ENCODE results near the gene VCAN.
"Not testable (repeated sequence)": the region's sequence is repeated elsewhere in the genome, so short reads cannot be mapped to it uniquely, and the experiment has no call there.

The VCAN gene

DNA sequence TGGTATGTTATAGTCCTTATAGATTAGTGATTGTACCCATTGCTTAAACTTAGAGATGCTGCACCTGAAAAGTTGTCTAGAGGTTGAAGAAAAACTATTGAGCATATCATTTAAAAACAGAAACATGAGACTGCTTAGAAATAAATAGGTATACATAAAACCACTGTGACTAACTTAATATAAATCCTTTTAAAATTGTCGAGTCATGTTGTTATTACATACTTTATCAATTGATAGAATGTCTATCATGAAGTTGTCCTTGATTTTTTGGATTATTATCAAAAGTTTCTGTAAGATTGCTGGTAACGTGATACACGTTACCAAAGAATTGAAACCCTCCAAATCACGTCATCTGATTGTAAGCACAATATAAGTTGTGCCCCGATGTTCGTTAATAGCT lies 35.3 kb upstream of the VCAN start:
- no peak overlapping the region for H3K4me3 ChIP-seq
- DNase-seq (ENCODE audit: low read depth, low spot score): no peak
- no peaks in the 10 kb centered on the region for H3K36me3 ChIP-seq (ENCODE audit: insufficient read depth, low read length)
- no peak overlapping the region for H3K27ac ChIP-seq
- H3K9me3 ChIP-seq (ENCODE audit: low read depth, low read length): no peaks in the 10 kb centered on the region
- no peak for TF ChIP-seq EZH2 (IDR thresholded peaks at IDR 0.05)
- TF ChIP-seq FOXP2 (optimal IDR thresholded peaks at IDR 0.05; ENCODE audit: control extremely low read depth, extremely low read length, insufficient read depth): no peak
- no peak for TF ChIP-seq POLR2AphosphoS5 (IDR thresholded peaks at IDR 0.05; ENCODE audit: borderline replicate concordance, low read depth, low read length)
- no peak overlapping the region for H3K9ac ChIP-seq (ENCODE audit: insufficient read length)

DNA sequence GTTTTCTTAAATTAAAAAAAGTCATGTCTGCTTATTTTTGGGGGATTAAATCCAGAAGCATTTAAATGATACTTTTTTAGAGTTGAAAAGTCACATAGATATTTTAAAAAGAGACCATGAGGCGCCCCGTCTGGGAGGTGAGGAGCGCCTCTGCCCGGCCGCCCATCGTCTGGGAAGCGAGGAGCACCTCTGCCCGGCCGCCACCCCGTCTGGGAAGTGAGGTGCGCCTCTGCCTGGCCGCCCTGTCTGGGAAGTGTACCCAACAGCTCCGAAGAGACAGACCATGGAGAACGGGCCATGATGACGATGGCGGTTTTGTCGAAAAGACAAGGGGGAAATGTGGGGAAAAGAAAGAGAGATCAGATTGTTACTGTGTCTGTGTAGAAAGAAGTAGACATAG lies 33.8 kb upstream of the VCAN start:
- H3K9ac ChIP-seq (ENCODE audit: insufficient read length); DNase-seq (ENCODE audit: low read depth, low spot score); H3K36me3 ChIP-seq (ENCODE audit: insufficient read depth, low read length); H3K27ac ChIP-seq; H3K4me3 ChIP-seq; H3K9me3 ChIP-seq (ENCODE audit: low read depth, low read length): not testable (repeated sequence)

DNA sequence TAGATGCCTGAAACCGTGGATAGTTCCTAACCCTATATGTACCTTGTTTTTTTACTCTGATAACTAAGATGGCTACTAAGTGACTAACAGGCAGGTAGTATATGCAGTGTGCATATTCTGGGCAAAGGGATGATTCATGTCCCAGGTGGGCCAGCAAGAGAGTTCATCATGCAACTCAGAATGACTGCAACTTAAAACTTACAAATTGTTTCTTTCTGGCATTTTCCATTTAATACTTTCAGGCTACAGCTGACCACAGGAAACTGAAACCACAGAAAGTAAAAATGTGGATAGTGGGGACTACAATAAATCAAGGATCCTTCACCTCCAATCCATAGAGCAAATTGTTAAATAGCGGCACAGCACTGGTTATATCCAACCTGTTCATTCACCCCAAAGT lies 30.7 kb upstream of the VCAN start:
- H3K27ac ChIP-seq: no peak overlapping the region
- TF ChIP-seq EZH2 (IDR thresholded peaks at IDR 0.05) (no peak), POLR2AphosphoS5 (IDR thresholded peaks at IDR 0.05; ENCODE audit: borderline replicate concordance, low read depth, low read length) (no peak), FOXP2 (optimal IDR thresholded peaks at IDR 0.05; ENCODE audit: control extremely low read depth, extremely low read length, insufficient read depth) (no peak)
- DNase-seq (ENCODE audit: low read depth, low spot score): no peak
- no peak overlapping the region for H3K9ac ChIP-seq (ENCODE audit: insufficient read length)
- H3K36me3 ChIP-seq (ENCODE audit: insufficient read depth, low read length): no peaks in the 10 kb centered on the region
- no peak overlapping the region for H3K4me3 ChIP-seq
- H3K9me3 ChIP-seq (ENCODE audit: low read depth, low read length): no peaks in the 10 kb centered on the region

DNA sequence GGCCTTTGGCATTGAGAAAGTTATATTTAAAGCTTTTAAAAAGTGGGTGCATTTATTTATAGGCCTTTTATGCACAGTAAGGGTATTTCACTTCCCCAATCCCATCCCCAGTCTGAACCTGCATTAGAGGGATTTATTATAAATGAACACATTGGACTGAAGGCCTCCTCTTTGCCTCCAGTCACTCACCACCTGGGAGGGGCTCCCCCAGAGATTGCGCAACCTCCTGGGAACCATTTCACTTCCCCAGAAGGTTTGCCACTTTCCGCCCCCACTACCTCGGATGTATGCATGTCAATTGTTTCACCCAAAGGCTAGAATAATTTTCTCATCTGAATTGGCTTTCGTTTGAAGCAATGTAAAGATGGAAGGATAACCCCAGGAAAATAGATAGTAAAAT lies 29.8 kb upstream of the VCAN start:
- TF ChIP-seq FOXP2 (optimal IDR thresholded peaks at IDR 0.05; ENCODE audit: control extremely low read depth, extremely low read length, insufficient read depth) (no peak), EZH2 (IDR thresholded peaks at IDR 0.05) (no peak)
- no peak for DNase-seq (ENCODE audit: low read depth, low spot score)
- Histone ChIP-seq H3K9ac (ENCODE audit: insufficient read length) (no peak overlapping the region), H3K9me3 (ENCODE audit: low read depth, low read length) (no peaks in the 10 kb centered on the region), H3K36me3 (ENCODE audit: insufficient read depth, low read length) (no peaks in the 10 kb centered on the region), H3K4me3 (no peak overlapping the region), H3K27ac (no peak overlapping the region)

DNA sequence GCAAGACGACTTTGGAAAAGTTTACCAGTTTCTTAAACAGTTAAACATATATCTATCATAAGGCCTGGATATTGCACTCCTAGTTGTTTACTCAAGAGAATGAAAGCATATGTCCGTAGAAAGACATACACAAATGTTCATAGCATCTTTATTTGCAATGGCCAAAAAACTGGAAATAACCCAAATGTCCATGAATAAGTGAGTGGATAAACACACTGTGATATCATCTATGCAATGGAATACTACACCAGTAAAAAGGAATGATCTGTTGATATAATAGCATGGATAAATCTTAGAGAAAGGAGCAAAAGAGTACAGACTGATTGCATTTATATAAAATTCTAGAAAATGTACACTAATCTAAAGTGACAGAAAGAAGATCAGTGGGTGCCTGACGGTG lies 28.0 kb upstream of the VCAN start:
- H3K27ac ChIP-seq: no peak overlapping the region
- TF ChIP-seq POLR2AphosphoS5 (IDR thresholded peaks at IDR 0.05; ENCODE audit: borderline replicate concordance, low read depth, low read length): no peak
- no peak for TF ChIP-seq FOXP2 (optimal IDR thresholded peaks at IDR 0.05; ENCODE audit: control extremely low read depth, extremely low read length, insufficient read depth)
- TF ChIP-seq EZH2 (IDR thresholded peaks at IDR 0.05): no peak
- no peak overlapping the region for H3K4me3 ChIP-seq
- DNase-seq (ENCODE audit: low read depth, low spot score): no peak
- H3K36me3 ChIP-seq (ENCODE audit: insufficient read depth, low read length): no peaks in the 10 kb centered on the region
- no peaks in the 10 kb centered on the region for H3K9me3 ChIP-seq (ENCODE audit: low read depth, low read length)
- no peak overlapping the region for H3K9ac ChIP-seq (ENCODE audit: insufficient read length)

DNA sequence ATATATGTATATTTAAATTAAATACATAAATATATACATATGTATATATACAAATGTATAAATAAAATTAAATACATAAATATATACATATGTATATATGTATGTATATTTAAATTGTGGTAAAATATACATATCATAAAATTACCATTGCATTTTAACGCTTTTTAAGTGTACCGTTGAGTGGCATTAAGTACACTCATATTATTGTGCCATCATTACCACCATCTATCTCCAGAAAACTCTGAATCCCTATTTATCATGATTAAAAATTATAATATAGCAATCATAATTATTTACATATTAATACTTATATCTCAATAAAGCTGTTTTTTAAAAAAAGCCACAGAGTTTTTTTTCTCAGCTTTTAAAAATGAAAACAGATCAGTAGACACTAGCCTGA lies 27.1 kb upstream of the VCAN start:
- no peak overlapping the region for H3K9ac ChIP-seq (ENCODE audit: insufficient read length)
- no peak overlapping the region for H3K27ac ChIP-seq
- no peak overlapping the region for H3K4me3 ChIP-seq
- DNase-seq (ENCODE audit: low read depth, low spot score): no peak
- H3K9me3 ChIP-seq (ENCODE audit: low read depth, low read length): no peaks in the 10 kb centered on the region
- no peak for TF ChIP-seq FOXP2 (optimal IDR thresholded peaks at IDR 0.05; ENCODE audit: control extremely low read depth, extremely low read length, insufficient read depth)
- TF ChIP-seq EZH2 (IDR thresholded peaks at IDR 0.05): no peak
- no peak for TF ChIP-seq POLR2AphosphoS5 (IDR thresholded peaks at IDR 0.05; ENCODE audit: borderline replicate concordance, low read depth, low read length)
- H3K36me3 ChIP-seq (ENCODE audit: insufficient read depth, low read length): no peaks in the 10 kb centered on the region

DNA sequence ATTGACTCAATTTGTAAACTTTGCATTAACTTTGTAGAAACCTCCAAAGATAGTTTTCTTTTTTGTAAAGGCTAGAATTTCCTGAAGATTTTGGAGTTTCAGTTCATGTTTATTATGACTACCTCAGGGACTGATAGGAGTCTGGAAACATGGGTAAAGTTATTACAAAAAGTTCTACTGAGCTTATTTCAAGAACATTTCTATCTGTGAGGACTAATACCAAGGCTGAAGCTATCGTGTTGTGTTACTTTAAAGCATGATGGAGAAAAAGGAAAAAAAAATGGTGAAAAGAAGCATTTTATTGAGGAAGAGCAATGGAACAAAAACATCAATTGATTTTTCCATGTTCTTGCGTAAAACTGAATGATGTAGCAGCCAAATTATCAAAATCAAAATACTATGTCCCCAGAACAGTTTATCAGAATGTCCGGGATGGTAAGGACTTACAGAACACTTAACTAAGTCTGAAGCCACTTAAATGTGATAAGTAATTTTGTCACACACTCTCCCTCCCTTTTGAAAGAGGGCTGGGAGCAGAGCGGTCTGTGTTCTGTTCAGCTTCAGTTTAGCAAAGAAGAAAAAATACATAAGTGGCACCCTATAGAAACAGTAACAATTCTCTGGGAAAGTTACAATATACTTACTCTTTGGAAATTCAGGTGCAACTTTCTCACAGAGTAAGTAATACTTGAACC lies 25.1 kb upstream of the VCAN start:
- no peak overlapping the region for H3K27ac ChIP-seq
- H3K9ac ChIP-seq (ENCODE audit: insufficient read length): no peak overlapping the region
- no peak for DNase-seq (ENCODE audit: low read depth, low spot score)
- H3K9me3 ChIP-seq (ENCODE audit: low read depth, low read length): no peaks in the 10 kb centered on the region
- H3K36me3 ChIP-seq (ENCODE audit: insufficient read depth, low read length): no peaks in the 10 kb centered on the region
- H3K4me3 ChIP-seq: no peak overlapping the region
- TF ChIP-seq FOXP2 (optimal IDR thresholded peaks at IDR 0.05; ENCODE audit: control extremely low read depth, extremely low read length, insufficient read depth) (no peak), POLR2AphosphoS5 (IDR thresholded peaks at IDR 0.05; ENCODE audit: borderline replicate concordance, low read depth, low read length) (no peak), EZH2 (IDR thresholded peaks at IDR 0.05) (no peak)

DNA sequence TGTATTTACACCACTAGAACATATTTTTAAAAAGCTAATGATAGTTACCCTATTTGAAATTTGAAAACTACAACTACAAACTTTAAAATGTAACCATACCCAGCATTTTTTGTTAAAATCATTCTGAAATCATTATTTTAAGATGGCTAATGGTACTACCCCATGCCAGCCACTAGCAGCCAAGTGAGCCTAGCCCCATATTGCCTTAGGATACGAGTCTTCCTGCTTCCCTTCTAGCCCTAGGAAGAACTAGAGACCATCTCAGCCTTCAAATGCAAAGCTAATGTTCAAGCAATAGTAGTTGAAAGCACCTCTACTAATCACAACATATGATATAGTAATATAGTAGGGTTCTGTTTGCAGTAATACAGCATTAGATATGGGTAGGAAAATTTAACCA lies 24.0 kb upstream of the VCAN start:
- H3K9me3 ChIP-seq (ENCODE audit: low read depth, low read length): no peaks in the 10 kb centered on the region
- H3K4me3 ChIP-seq: no peak overlapping the region
- DNase-seq (ENCODE audit: low read depth, low spot score): no peak
- H3K27ac ChIP-seq: no peak overlapping the region
- no peak overlapping the region for H3K9ac ChIP-seq (ENCODE audit: insufficient read length)
- no peaks in the 10 kb centered on the region for H3K36me3 ChIP-seq (ENCODE audit: insufficient read depth, low read length)
- TF ChIP-seq EZH2 (IDR thresholded peaks at IDR 0.05) (no peak), FOXP2 (optimal IDR thresholded peaks at IDR 0.05; ENCODE audit: control extremely low read depth, extremely low read length, insufficient read depth) (no peak), POLR2AphosphoS5 (IDR thresholded peaks at IDR 0.05; ENCODE audit: borderline replicate concordance, low read depth, low read length) (no peak)

DNA sequence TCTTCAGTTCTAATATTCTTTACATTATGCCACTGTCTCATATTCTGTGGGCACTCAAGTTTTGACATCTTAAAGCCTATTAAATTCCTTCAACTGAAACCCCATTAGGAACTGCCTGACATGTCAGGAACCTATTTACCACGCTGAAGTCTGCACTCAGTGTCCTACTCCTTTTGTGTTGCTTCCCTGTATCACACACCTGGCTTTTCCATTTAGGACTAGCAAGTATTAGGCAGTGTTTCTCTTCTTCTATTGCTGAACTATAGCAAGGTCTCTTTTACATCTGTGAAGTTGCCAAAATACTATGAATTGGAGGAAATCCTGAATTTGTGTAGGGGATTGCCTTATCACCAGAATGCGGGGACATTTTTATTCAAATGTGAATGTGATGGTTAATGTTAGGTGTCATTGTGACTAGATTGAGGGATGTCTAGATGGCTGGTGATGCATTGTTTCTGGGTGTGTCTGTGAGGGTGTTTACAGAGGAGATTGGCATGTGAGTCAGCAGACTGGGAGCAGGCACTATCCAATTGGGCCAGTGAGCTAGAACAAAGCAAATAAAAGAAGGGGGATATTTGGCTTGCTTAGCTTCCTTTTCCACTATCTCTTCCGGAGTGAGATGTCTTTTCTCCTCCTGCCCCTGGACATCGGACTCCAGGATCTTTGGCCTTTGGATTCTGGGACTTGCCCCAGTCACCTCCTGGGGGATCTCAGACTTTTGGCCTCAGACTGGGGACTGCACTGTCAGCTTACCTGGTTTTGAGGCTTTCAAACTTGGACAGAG lies 21.2 kb upstream of the VCAN start:
- no peak for DNase-seq (ENCODE audit: low read depth, low spot score)
- TF ChIP-seq EZH2 (IDR thresholded peaks at IDR 0.05) (no peak), FOXP2 (optimal IDR thresholded peaks at IDR 0.05; ENCODE audit: control extremely low read depth, extremely low read length, insufficient read depth) (no peak), POLR2AphosphoS5 (IDR thresholded peaks at IDR 0.05; ENCODE audit: borderline replicate concordance, low read depth, low read length) (no peak)
- no peaks in the 10 kb centered on the region for H3K36me3 ChIP-seq (ENCODE audit: insufficient read depth, low read length)
- no peak overlapping the region for H3K27ac ChIP-seq
- no peak overlapping the region for H3K4me3 ChIP-seq
- no peak overlapping the region for H3K9ac ChIP-seq (ENCODE audit: insufficient read length)
- peaks cover 7% of the 10 kb centered on the region; the same call in 1 of the 2 replicates for H3K9me3 ChIP-seq (ENCODE audit: low read depth, low read length)

Data from SK-N-MC (cell line).